HG03135 (cell line): ENCODE data around the gene SIGLEC9.
"Not testable (repeated sequence)": the region's sequence is repeated elsewhere in the genome, so short reads cannot be mapped to it uniquely, and the experiment has no call there.

Experiments used
- ATAC-seq: cut with Tn5 transposase; IDR thresholded peaks from one replicate; pipeline ENCODE4 v1.9.1; 2021; ENCODE audit warnings: mild to moderate bottlenecking, moderate library complexity; ENCODE audit not compliant: unreplicated experiment

Gene SIGLEC9

DNA sequence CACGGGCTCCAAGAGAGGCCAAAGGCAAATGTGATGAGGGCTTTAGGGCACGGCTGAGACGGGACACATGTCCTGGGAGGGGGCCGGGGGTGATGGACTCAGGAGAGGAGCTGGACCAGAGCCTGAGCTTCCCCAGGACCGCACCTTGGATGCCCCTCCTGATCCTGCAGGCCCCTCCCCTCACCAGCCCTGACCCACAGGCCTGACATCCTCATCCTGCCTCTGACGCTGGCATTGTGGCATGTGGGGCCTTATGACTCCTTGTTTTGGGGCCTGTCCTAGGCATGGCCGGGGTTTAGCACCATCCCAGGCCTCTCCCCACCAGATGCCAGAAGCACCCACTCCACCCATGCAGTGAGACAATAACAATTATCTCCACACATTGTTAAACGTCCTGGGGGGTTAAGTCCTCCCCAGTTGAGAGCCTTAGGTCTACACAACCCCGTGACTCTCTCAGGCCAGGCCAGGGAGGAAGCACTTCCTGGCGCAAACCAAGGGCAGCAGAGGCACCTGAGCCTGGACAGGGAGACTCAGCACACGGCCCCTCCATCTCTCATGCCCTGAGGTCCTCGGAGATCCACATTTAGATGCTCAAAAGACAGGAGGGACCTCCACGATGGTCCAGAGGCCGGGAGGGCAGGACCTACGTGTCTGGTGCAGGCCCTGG lies 18.2 kb downstream of the SIGLEC9 start:
- ATAC-seq = not testable (repeated sequence)

DNA sequence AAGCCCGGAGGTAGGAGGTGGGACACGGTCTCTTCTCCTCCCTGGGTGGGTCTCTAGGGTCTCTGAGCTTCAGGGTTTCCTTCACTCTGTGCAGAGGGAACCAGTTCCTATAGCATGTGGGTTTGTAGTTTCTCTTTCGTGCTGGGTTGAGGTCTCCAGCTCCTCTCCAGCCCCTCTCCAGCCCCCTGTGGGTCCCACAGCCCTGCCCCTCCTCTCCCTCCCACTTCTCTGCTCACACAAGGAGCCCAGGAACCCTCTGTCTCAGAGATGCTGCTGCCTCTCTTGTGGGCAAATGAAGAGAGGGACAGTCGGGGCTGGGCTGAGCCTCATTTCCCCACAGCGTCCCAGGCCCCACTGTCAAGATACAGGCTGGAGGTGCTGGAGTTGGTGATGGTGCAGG lies 18.8 kb downstream of the SIGLEC9 start:
- ATAC-seq = no peak

DNA sequence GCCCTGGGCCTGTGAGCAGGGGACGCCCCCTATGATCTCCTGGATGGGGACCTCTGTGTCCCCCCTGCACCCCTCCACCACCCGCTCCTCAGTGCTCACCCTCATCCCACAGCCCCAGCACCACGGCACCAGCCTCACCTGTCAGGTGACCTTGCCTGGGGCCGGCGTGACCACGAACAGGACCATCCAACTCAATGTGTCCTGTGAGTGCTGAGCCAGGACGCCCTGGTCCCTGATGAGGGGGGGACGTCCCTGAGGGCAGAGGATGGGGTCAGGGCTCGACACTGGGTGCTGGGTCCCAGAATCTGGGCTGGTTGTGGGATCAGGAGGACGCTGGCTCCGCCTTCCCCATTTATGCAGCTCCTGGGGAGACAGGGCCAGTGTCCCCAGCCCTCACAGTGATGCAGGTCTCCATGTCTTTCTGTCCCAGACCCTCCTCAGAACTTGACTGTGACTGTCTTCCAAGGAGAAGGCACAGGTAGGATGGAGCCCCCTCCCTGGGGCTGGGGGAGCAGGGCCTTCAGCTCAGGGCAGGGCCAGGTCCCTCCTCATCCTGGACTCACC lies 19.9 kb downstream of the SIGLEC9 start:
- no peak for ATAC-seq

DNA sequence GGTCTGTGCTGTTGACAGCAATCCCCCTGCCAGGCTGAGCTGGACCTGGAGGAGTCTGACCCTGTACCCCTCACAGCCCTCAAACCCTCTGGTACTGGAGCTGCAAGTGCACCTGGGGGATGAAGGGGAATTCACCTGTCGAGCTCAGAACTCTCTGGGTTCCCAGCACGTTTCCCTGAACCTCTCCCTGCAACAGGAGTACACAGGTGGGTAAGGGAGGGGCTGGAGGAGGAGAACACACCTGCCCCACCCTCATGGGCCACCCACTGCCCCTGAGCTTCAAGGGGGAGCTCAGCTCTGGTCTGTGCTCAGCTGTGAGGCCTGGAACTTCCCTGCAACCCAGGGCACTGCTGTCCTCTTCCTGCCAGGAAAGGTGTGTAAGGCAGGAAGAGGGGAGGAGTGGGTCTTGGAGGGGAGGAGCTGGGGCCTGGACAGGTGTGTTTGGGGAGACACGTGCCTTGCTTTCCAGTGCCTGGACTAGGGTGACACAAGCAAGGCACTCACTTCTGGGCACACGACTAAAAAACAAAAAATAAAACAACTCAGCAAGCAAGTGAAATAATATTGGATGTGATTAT lies 21.3 kb downstream of the SIGLEC9 start:
- ATAC-seq = no peak

DNA sequence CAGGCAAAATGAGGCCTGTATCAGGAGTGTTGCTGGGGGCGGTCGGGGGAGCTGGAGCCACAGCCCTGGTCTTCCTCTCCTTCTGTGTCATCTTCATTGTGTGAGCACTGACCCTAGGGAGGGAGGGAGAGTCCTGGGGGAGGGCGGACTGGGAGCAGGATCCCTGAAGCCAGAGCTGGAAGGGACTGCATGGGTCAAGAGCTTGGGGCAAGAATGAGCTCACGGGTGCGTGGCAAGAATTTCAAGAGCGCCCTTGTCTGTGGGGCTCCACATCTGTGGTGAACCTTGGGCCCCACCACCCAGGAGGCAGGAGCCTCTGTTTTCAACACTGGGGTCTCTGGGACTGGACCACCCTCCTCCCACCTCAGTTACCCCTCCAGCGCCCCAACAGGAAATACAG lies 22.0 kb downstream of the SIGLEC9 start:
- ATAC-seq = no peak

DNA sequence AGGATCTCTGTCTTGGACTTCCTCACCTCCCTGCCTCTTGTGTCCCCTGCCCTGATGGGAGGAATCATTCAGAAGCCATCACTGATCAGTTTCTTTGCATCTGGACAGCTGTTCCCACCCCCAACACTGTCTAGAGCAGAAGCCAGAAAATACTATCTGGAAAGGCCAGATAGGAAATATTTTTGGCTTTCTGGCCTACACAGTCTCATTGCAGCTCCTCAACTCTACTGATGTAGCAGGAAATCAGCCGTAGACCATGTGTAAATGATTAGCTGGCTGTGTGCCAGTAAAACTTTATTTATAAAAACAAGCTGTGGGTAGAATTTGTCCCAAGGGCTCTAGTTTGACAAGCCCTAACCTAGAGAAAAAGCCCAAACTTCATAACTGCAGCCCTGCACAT lies 23.0 kb downstream of the SIGLEC9 start:
- no peak for ATAC-seq

DNA sequence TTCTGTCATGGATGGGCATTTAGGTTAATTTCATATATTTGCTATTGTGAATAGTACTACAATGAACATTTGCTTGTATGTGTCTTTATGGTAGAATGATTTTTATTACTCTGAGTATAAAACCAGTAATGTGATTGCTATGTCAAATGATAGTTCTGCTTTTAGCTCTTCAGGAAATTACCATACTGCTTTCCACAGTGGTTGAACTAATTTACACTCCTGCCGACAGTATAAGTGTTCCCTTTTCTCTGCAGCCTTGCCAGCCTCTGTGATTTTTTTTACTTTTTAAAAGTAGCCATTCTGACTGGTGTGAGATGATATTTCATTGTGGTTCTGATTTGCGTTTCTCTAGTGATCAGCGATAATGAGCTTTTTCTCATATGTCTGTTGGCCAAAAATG lies 23.9 kb downstream of the SIGLEC9 start:
- ATAC-seq = no peak

DNA sequence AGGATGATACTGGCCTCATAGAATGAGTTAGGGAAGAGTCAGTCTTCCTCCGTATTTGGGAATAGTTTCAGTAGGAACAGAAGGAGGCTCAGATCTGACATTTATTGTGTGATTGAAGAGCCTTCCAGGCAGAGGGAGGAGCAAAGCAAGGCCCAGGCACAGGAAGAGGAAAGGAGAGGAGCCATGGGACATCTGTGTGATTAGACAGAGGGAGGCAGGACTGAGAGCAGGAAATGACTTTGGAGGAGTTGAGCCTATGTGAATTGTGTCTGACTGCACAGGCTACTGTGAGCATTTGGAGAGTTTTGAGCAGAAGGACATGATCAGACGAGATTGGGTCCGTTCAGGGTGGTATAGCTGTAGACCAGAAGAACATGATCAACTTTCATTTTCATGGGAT lies 25.9 kb downstream of the SIGLEC9 start:
- no peak for ATAC-seq

DNA sequence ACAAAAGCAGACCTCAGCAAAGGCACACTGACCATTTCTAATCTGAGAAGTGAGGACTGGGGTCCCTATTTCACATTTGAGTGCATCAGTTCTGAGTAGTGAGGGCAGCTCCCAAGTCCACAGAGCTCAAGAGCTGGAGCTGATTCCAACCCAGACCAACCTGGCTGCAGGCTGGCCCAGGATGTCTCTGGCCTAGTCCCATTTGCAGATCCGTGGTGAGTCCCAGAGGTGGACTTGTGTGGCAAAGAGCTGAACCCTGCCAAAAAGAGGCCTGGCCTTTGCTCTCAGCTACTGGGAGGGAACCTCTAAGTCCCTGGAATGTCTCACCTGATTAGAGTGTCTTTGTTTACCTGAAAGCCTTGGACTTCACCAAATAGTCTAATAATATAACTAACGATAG lies 32.0 kb downstream of the SIGLEC9 start:
- no peak for ATAC-seq

DNA sequence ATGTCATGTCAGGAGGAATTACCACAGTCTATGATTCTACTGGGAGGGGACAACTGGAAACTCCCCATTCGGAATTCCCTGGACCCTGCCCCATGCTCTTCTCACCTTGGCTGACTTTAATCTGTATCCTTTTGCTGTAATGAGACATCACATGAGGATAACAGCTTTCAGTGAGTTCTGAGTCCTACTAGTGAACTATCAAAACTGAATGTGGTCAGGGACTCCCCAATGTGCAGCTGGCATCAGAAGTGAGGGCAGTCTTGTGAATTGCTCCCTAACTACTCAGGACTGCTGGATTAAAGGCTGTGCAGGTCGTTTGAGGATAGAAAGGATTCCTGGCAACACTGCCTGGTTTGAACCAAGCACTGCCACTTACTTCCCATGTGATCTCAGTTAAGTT lies 32.6 kb downstream of the SIGLEC9 start:
- ATAC-seq = no peak

DNA sequence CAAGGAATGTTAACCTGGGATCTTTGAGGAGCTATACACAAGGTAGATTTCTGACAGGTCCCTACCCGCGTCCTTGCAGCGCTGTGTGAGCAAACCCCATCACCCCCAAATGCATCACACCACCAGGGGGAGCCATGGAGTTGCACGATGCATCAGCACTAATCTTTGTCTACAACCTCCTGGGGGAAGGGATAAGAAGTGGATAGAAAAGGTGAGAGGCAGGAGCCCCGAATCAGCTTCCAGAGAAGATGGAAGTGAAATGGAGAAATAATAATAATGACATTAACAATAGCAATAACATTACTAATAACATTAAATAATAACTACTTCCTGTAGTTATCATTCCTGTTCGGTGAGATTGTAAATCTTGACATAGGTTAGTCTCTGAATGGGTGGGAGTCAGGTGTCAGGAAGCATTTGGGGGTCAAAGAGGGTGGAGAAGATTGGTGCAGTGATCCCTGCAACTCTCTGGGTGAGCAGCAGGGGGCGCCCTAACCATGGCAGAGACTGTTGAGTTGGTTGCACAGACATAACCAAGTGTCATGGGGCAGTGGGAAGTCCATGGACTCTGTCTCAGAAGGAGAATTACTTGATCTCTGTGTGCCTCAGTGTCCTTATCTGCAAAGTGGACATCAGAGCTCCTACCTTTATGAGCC lies 33.9 kb downstream of the SIGLEC9 start:
- no peak for ATAC-seq

DNA sequence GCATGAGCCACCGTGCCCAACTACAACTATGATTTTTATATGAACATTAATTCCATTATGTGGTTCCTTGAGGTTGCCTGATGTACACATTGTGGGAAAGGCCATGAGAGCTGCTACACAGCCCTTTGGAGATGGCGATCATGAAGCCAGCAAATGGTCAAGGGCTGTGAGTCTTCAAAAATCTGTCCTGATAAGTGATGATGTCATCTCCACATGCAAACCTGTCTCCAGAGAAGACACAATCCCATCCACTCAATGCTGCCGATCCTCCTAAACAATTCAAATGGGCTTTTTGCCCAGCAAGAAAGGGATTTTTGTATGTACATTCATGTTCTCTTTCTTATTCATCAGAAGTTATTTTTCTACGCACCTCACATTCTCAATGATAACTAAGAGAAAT lies 35.0 kb downstream of the SIGLEC9 start:
- no peak for ATAC-seq

DNA sequence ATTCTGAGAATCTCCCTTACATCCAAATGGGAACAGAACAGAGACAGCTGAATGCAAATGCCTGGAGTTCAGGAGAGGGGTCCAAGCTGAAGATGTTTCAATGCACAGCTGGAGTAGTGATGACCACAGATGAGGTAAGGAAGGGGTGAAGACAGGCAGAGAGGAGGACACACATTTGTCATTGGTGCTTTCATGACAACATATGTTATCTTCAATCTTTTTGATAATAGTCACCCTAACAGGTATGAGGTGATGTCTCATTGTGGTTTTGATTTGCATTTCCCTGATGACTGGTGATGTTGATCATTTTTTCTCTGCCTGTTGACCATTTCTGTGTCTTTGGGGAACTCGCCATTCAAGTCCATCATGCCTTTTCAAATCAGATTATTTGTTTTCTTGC lies 36.6 kb downstream of the SIGLEC9 start:
- ATAC-seq = no peak

DNA sequence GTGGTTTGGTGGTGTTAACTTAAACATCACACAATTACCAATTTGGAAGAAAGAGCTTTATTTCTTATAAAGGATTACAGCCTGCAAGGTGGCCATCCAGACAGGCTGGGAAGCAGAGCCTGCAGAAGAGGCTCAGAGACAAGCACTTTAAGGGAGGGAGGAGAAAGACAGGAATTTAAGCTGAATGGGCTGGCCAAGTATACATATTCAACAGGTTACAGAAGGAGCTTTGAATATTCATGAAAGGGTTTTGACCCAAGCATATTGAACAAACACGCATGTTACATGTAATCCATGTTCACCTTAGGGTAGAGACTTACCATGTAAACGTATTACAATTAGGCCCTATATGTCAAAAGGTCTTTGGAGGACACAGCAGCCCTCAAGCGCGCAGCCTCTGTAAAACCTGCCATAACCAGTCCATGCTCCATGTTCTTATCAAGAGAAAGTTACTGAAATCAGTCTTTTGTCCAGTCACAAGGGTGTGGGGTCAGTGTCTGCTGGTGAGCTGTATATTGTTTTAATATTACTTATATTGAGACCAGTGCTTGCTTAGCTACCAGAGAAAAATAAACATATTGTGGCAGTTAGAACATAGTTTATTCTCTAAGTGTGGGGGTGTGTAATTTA lies 37.3 kb downstream of the SIGLEC9 start:
- ATAC-seq = no peak

DNA sequence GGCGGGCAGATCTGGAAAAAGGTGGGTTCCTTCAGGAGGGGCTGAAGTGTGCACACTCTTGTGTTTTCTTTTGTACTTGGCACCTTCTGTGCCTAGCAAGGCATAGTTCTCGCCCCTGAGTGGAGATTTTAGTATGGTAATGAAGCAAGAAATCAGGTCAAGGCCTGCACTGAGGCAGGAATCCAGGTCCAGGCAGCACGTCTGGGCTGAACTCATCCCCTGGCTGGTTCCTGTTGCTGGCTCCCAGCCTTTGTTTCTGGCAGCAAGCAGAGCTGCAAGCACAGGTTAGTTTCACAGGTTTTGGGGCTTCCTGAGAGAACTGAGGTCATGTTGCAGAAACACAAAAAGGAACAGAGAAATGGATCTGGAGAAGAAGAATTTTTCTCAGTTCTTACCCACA lies 38.6 kb downstream of the SIGLEC9 start:
- ATAC-seq = no peak

DNA sequence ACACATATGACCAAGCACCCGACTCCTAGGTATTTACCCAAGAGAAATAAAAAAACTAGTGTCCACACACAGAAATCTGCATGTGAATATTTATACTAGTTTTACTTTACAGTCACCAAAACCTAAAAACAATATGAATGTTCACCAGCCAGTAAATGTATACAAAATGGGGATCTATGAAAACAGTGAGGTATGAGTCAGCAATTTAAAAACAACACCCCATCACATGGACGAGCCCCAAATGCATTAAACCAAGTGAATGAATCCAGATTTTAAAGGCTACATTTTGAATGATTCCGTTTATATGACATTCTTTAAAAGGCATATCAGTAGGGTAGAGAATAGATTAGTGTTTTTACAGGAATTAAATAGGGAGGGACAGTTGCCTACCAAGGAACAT lies 39.5 kb downstream of the SIGLEC9 start:
- no peak for ATAC-seq

DNA sequence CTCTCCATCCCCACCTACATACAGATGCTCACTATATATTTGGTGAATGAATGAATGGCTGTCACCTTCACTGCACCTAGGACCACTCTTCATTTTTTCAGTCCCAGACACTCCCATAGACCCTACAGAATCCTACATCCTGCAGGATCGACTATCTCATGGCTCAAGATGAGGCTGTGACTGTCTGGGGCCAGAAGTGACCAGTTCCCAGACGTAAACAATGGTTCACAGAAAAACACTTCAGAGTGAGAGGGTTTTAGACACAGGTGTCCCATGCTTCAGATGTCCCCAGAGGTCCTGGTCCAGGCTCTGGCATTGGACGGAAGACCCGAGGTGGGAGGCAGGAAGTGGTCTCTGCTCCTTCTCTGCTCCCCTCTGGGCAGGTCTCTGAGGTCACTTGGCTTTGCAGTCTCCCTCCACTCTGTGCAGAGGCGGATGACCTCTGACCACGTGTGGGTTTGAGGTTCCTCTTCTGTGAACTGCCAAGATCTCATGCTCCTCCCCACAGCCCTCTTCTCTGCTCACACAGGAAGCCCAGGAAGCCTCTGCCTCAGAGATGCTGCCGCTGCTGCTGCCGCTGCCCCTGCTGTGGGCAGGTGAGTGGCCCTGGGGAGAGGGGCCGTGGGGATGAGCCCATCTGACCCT lies 42.3 kb downstream of the SIGLEC9 start:
- no peak for ATAC-seq

DNA sequence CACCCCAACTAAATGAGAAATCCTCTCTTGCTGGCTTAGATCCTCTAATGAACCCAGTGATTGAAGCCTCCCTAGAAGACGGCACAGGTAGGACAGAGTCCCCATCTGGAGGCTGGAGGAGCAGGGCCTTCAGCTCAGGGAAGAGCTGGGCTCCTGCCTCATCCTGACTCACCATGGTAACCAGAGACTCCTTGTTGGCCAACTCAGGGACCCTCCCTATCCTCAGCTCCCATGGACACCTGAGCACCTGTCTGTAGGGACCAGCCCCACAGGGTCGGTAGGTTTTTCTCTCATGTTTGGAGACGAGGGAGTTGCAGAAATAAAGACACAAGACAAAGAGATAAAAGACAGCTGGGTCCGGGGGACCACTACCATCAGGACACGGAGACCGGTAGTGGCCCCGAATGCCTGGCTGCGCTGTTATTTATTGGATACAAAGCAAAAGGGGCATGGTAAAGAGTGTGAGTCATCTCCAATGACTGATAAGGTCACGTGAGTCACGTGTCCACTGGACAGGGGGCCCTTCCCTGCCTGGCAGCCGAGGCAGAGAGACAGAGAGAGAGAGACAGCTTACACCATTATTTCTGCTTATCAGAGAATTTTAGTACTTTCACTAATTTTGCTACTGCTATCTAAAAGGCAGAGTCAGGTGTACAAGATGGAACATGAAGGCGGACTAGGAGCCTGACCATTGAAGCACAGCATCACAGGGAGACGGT lies 44.0 kb downstream of the SIGLEC9 start:
- ATAC-seq = no peak

DNA sequence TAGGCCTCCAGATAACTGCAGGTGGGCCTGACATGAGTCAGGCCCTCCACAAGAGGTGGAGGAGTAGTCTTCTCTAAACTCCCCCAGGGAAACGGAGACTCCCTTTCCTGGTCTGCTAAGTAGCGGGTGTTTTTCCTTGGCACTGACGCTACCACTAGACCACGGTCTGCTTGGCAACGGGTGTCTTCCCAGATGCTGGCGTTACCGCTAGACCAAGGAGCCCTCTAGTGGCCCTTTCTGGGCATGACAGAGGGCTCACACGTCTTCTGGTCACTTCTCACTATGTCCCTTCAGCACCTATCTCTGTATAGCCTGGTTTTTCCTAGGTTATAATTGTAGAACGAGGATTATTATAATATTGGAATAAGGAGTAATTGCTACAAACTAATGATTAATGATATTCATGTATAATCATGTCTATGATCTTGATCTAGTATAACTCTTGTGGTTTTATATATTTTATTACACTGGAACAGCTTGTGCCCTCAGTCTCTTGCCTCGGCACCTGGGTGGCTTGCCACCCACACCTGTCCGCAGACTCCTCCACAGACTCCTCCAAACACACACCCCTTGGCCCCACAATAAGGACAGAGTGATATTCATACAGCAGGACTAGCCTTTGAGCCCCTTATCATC lies 44.7 kb downstream of the SIGLEC9 start:
- ATAC-seq = not testable (repeated sequence)

DNA sequence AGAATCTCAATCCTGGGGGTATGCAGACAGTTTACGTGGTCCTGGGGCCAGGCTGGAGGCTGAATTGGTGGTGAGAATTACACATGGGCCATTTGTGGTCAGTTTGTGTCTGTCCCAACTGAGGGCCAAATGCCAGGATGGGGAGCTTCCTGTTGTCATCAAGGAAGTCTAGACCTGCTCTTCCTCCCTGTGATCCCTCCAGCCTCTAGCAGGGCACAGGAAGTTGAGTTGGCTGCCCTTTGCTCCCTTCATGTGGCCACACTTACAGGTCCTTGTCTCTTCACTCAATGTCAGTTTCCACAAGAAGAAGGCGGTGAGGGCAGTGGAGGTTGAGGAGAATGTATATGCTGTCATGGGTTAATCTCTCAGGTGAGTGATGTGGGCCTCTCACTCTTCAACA lies 47.5 kb downstream of the SIGLEC9 start:
- ATAC-seq = no peak
